NOMO-1 treated with dmso at 0.1 percent for 144 hours (cell line): ENCODE measurements around the gene VPS72.

Experiments
- DNase-seq: peaks from one replicate; lab custom pipeline; 2025; ENCODE audit not compliant: unreplicated experiment; lab: John Stamatoyannopoulos, UW

VPS72 gene

GRCh38 chr1:151187205-151187604 lies 2.8 kb downstream of the VPS72 start:
- DNase-seq: no peak

- no peak for DNase-seq
These were observed 5.8 kb downstream of the VPS72 start for GRCh38 chr1:151184211-151184610.

- DNase-seq: no peak
These were observed 13.4 kb downstream of the VPS72 start for GRCh38 chr1:151176514-151177045.

- peak; percentile 4 for DNase-seq
These were observed 14.1 kb downstream of the VPS72 start, which contains the start of gene TMOD4 for GRCh38 chr1:151175863-151176262. Gene TMOD4, minus strand, starts transcription at chr1:151175981. Its CDS starts 1,106 bp downstream, at chr1:151174875.

- DNase-seq: no peak
These were observed 14.8 kb downstream of the VPS72 start for GRCh38 chr1:151175041-151175741.

GRCh38 chr1:151171190-151171589 lies 18.8 kb downstream of the VPS72 start:
- DNase-seq: no peak

- no peak for DNase-seq
These were observed 22.9 kb downstream of the VPS72 start for GRCh38 chr1:151167116-151167515.

- DNase-seq: peak; percentile 10
These were observed 23.5 kb downstream of the VPS72 start for GRCh38 chr1:151166505-151166956.

GRCh38 chr1:151165738-151166504 lies 24.1 kb downstream of the VPS72 start, which contains the start of the genes LYSMD1 and SCNM1:
Gene LYSMD1, minus strand, starts transcription at chr1:151165902. Its CDS starts 644 bp downstream, at chr1:151165258.
Gene SCNM1, plus strand, starts transcription at chr1:151166144. Its CDS starts 9 bp downstream, at chr1:151166153.
- DNase-seq: peak; percentile 98

- no peak for DNase-seq
These were observed 24.7 kb downstream of the VPS72 start for GRCh38 chr1:151165281-151165737.

GRCh38 chr1:151164732-151165280 lies 25.2 kb downstream of the VPS72 start:
- no peak for DNase-seq

GRCh38 chr1:151159373-151159772 lies 30.6 kb downstream of the VPS72 start:
- no peak for DNase-seq

- DNase-seq: peak; percentile 7
These were observed 31.2 kb downstream of the VPS72 start for GRCh38 chr1:151158751-151159251.

GRCh38 chr1:151158326-151158725 lies 31.7 kb downstream of the VPS72 start:
- peak; percentile 23 for DNase-seq

GRCh38 chr1:151157067-151157531 lies 32.9 kb downstream of the VPS72 start:
- DNase-seq: peak; percentile 67

- peak; percentile 69 for DNase-seq
These were observed 33.5 kb downstream of the VPS72 start, which contains the start of gene TNFAIP8L2 for GRCh38 chr1:151156515-151156819. Gene TNFAIP8L2, plus strand, starts transcription at chr1:151156649. Its CDS starts 2,049 bp downstream, at chr1:151158698.

- DNase-seq: no peak
These were observed 42.3 kb downstream of the VPS72 start for GRCh38 chr1:151147665-151148064.

- DNase-seq: no peak
These were observed 42.9 kb downstream of the VPS72 start for GRCh38 chr1:151147132-151147503.

GRCh38 chr1:151146412-151147131 lies 43.4 kb downstream of the VPS72 start, which contains the start of gene SEMA6C:
Gene SEMA6C, minus strand, starts transcription at chr1:151146631. Its CDS starts 4,010 bp downstream, at chr1:151142621.
- peak; percentile 91 for DNase-seq

- no peak for DNase-seq
These were observed 44.0 kb downstream of the VPS72 start for GRCh38 chr1:151146072-151146411.
